Kidney capillary endothelial cell (primary cell): Measurements from ENCODE around the gene CEP72.
"Not testable (repeated sequence)": the region's sequence is repeated elsewhere in the genome, so short reads cannot be mapped to it uniquely, and the experiment has no call there.

Experiments
- DNase-seq: peaks from one replicate; pipeline ENCODE4 v3.0.0-alpha.2; 2018; ENCODE audit warnings: low spot score

The CEP72 gene

GRCh38 chr5:684751-685216, 72.6 kb downstream of the CEP72 start:
- DNase-seq = no peak

DNA sequence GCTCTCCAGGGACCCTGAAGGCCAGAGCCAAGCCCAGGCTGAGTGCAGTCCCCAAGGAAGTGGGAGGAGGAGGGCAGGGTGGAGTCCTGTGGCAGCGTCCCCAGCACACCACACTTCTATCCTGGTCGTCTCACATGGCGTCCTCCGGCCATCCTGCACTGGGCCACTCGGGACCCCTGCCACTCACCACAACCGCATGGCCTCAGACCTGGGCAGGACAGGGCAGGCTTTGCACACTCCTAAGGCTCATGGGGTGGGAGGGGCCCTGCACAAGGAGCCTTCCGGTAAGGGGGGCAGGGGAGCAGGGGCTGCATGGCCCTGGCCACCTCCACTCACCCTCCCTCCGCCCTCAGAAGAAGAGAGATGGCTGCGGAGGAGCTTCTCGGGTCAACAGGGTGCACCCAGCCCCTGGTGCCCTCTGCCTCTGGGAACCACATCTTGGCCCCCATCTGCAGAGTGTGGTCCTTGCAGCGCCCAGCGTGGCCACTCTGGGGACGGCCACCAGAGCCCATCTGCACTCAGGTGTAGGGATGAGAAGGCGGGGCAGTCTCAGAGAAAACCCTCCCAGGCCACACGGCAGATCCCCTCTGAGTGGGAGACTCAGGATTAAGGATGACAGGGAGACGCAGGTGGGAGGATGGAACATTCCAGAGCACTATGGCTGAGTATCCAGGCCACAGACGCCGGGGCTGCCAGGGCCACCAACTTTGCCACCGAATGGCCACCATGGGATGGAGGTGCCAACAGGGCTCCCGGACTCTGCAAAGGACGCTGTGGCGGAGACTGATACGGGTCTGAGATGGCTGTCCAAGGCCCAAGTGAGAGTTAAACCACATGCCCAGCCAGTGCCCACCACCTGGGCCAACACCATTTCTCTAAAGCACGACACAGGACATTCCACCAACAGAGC, 73.4 kb downstream of the CEP72 start:
- no peak for DNase-seq

DNA sequence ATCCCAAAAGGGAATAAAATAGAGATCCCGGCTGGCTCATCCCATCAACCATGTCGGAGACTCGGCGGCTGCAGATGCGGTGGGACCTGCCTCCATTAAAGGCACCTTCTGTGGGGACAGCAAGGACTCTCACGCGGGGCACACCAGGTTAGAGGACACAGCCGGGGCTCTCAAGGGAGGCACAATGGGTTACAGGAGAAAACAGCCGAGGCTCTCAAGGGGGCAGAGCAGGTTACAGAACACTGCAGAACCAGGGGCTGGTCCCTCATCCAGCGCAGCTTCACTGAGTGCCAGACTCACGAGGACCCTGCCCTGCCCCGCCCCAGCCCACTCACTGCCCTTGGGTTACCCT, 74.0 kb downstream of the CEP72 start:
- not testable (repeated sequence) for DNase-seq

GRCh38 chr5:686936-687335, 74.8 kb downstream of the CEP72 start:
- DNase-seq = not testable (repeated sequence)

GRCh38 chr5:688348-689010, 76.3 kb downstream of the CEP72 start:
- not testable (repeated sequence) for DNase-seq

DNA sequence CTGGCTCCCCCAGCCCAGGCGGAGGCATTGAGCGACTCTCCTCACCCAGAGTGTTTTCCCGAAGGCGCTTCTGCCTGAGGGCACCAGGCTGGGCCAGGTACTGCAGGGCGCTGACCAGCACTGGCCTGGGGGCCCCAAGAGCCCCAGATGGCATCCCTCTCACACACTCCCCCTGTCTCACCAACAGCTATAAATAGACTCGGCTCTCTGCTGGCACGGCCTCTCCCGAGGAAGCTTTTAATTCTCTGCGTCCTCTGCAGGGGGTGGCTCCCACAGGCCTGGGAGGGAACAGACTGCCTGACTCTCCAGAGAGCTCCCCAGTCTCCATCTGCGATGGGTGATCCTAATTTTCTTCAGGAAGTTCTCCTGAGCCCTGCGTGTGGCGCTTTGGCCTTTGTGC, 78.2 kb downstream of the CEP72 start:
- not testable (repeated sequence) for DNase-seq

DNA sequence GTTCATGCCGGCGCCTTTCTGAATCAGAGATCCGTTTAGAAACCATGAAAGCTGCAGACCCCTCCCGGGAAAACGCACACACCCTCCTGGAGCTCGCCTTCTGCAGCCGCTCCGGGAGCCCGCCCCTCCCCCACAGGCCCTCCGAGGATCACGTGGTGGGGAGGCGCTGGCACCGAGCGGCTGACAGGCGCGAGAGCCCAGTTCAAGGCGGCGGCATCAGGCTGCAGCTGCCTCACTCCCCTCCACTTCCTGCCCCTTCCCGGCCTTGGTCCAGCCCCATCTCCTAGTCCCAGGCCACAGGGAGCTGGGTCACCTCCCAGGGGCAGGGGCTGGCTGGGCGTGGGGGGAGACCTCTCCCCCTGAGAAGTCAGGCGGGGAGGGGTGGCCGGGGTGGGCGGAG, 78.9 kb downstream of the CEP72 start:
- not testable (repeated sequence) for DNase-seq

- DNase-seq = no peak
These were observed 79.8 kb downstream of the CEP72 start for GRCh38 chr5:691817-692528.

- DNase-seq = not testable (repeated sequence)
These were observed 80.4 kb downstream of the CEP72 start for GRCh38 chr5:692529-693041.

DNA sequence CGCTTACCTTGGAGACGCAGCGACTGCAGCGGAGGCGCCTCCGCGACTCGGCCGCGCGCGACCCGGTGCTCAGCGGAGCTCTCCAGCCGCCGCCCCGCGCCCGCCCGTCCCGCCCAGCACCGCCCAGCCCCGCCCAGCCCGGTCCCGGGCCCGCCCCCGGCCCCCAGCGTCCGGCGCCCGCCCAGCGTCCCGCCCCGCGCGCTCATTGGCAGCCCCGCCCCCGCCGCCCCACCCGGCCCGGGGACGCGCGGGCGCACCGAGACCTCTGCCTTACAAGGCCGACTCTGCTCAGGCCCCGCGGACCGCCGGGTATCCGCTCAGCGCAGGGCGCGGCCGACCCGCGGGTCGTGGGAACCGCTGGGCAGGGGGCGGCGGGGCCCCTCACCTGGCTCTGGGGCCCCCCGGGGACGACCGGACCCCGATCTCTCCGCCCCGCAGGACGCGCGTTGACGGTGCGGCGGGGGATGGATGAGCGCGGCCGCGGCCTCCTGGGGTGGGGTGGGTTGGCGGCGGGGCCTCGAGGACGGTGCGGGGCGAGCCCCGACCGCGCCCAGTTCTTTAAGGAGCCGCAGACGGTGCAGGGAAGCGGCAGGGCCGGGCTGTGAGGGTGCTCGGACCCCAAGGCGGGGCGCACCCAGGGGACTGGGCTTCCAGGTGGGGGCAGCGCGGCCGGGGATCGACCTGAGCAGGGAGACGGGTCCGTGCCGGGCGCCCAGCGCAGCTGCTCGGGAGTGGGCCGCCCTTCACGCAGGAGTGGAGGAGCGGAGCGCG, 81.3 kb downstream of the CEP72 start, which contains the start of gene TPPP:
Gene TPPP, minus strand, starts transcription at position 82 of the 771 bp plus-strand sequence. CDS start 15,292 bp downstream, outside the sequence.
- DNase-seq = not testable (repeated sequence)

GRCh38 chr5:694042-694431, 81.9 kb downstream of the CEP72 start:
- DNase-seq = not testable (repeated sequence)

DNA sequence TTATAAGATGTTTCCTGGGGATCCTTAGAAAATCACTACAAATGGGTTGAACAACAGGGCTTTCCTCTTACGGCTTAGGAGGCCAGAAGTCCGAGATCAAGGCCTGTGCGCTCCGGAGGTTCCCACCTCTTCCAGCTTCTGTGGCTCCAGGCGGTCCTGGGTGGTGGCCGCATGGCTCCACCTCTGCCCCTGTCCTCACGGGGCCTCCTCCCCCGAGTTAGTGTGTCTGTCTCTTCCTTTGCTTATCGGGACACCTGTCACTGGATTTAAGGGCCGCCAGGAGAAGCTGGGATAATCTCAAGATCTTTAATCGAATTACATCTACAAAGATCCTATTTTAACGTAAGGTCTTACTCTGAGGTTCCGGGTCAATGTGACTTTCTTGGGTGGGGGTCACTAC, 83.3 kb downstream of the CEP72 start:
- not testable (repeated sequence) for DNase-seq

GRCh38 chr5:696191-696590, 84.1 kb downstream of the CEP72 start:
- not testable (repeated sequence) for DNase-seq

DNA sequence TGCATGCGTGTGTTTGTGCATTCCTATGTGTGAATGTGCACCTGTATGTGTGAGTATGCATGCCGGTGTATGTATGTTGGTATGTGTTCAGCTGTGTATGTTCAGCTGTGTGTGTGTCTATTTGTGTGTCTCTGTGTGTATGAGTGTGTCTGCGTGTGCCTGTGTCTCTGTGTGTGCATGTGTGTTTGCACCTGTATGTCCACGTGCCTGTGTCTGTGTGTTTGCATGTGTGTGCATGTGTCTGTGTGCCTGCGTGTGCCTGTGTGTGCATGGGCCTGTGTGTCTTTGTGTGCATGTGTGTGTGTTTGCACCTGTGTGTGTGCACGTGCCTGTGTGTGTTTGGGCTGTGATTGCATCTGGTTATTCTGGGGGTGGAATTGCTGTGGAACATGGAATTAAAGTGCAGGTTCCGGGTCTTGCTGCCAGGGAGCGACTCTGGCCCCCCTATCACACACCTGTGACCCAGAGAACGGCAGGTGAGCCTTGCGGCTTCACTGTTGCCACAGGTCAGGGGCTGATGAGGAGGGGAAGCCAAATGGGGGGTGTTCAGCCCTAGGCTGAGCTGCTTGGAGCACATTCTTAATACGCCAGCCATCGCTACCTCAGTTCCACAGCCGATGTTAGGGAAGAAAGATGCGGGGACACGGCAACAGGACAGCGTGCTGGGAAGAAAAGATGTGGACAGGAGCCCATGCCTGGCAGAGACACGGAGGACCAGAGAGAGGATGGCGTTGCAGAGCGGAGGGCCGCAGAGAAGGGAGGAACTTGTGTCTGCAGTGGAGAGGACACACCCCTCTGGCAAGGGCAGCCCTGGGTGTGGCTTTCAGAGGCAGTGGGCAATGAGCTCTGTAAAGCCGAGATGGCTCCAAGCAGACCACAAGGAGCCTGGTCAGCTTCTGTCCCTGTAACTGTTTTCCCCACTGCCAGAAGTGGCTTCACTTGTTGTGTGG, 84.9 kb downstream of the CEP72 start:
- not testable (repeated sequence) for DNase-seq
